ENCODE results near the gene RNF138. TPM values are rescaled to one million over a fixed set of nuclear protein-coding genes. Genes with fewer than 3 reads are reported as not detected.

The RNF138 gene
- polyA plus RNA-seq, 1 experiment, result 12.5 TPM

GRCh38 chr18:32091325-32091723 is 350 bp upstream of the RNF138 start:
- ChIA-PET POLR2A (interaction anchor here (0.5 to 1.3 kb wide), 2 partner anchors 149 to 236 kb away, joined by 3 to 8 read pairs; partner anchors contain the start of gene TRAPPC8), CTCF (interaction anchor here (1.1 kb wide), 1 partner anchor 379 kb away, joined by 3 read pairs; the partner anchor contains the start of gene GAREM1)
- no peak for DNase-seq (ENCODE audit: low read depth, low spot score)

DNA sequence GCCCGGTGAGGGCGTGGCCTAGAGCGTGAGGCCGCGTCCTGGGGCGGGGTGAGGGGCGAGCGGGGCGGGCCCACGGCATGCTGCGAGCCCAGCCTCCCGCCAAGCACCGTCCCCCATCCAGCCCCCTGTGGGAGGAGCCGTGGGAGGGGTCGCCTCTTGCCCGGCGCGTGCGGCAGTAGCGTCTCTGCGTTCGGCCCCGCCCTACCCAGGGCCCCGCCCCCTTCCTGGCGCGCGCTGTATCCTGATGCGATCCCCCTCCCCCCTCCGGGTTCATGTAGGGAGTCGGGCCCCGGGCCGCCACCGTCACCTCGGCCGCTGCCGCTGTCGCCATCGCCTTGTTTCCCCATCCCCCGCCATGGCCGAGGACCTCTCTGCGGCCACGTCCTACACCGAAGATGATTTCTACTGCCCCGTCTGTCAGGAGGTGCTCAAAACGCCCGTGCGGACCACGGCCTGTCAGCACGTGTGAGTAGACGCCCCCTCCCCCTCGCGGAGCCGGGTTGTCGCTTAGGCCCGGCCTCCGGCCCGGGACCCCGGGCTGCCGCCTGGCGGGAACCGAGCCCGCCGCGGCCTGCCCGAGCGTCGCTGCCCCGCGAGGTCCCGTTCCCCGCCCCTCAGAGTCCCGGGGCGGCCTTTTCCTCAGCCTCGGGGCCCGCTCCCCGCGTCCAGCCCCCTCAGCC is 888 bp downstream of the RNF138 start:
- Histone ChIP-seq H3K27me3 (ENCODE audit: control insufficient read depth, insufficient read depth, low read length) (no peaks in the 10 kb centered on the region), H3K4me3 (ENCODE audit: low read depth, low read length) (peak overlapping the region; percentile 94), H3K27ac (ENCODE audit: low read depth, low read length) (peak overlapping the region; percentile 98), H3K9me3 (ENCODE audit: control insufficient read depth, insufficient read depth, low read length) (peaks cover 4% of the 10 kb centered on the region; the same call in 1 of the 2 replicates)
- ChIA-PET POLR2A (interaction anchor here (0.5 to 1.3 kb wide), 2 partner anchors 11 to 150 kb away, joined by 8 read pairs; partner anchors contain the start of gene TRAPPC8), CTCF (interaction anchor here (1.1 kb wide), 1 partner anchor 378 kb away, joined by 3 read pairs; the partner anchor contains the start of gene GAREM1)
- DNase-seq (ENCODE audit: low read depth, low spot score), result peak; percentile 90
- TF ChIP-seq CTCF (IDR thresholded peaks at IDR 0.05; ENCODE audit: low read depth, low read length), result no peak

More at GRCh38 chr18:32091325-32091723, 350 bp upstream of the RNF138 start:
- H3K27ac ChIP-seq (ENCODE audit: low read depth, low read length), result peak overlapping the region; percentile 98
- H3K27me3 ChIP-seq (ENCODE audit: control insufficient read depth, insufficient read depth, low read length), result no peaks in the 10 kb centered on the region
- no peak for TF ChIP-seq CTCF (IDR thresholded peaks at IDR 0.05; ENCODE audit: low read depth, low read length)
- H3K4me3 ChIP-seq (ENCODE audit: low read depth, low read length), result peak overlapping the region; percentile 68
- H3K9me3 ChIP-seq (ENCODE audit: control insufficient read depth, insufficient read depth, low read length), result peaks cover 4% of the 10 kb centered on the region; the same call in 1 of the 2 replicates

DNA sequence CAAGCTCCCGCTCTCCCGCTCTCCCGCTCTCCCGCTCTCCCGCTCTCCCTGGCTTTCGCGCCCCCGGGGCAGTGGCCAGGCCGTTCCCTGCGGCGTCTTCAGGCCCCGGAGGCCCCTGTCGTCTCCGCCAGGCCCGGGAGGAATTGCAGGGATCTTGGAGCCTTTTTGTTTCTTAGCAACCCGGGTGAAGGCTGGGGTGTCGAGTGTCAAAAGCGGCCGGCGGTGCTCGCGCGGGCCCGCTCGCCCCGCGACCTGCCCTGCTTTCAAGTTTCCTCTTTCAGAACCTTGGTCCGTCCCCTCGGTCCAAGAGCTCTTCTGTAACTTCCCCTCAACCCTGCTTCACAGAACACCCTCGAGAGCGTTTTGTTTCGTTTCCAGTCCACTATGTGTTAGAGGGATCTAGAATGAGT is 1.4 kb downstream of the RNF138 start:
- POLR2A ChIA-PET, result interaction anchor here (0.5 kb wide), 2 partner anchors 10 to 243 kb away, joined by 3 to 8 read pairs; no protein-coding TSS in a partner anchor
- H3K27me3 ChIP-seq (ENCODE audit: control insufficient read depth, insufficient read depth, low read length), result no peaks in the 10 kb centered on the region
- peaks cover 4% of the 10 kb centered on the region; the same call in 1 of the 2 replicates for H3K9me3 ChIP-seq (ENCODE audit: control insufficient read depth, insufficient read depth, low read length)
- CTCF ChIA-PET, result no interaction called here
- no peak for TF ChIP-seq CTCF (IDR thresholded peaks at IDR 0.05; ENCODE audit: low read depth, low read length)
- peak overlapping the region; percentile 77 for H3K27ac ChIP-seq (ENCODE audit: low read depth, low read length)
- H3K4me3 ChIP-seq (ENCODE audit: low read depth, low read length), result peak overlapping the region; percentile 94
- DNase-seq (ENCODE audit: low read depth, low spot score), result peak; percentile 11

GRCh38 chr18:32093523-32093922 is 1.8 kb downstream of the RNF138 start:
- H3K9me3 ChIP-seq (ENCODE audit: control insufficient read depth, insufficient read depth, low read length), result peaks cover 4% of the 10 kb centered on the region; the same call in 1 of the 2 replicates
- peak overlapping the region; percentile 94 for H3K4me3 ChIP-seq (ENCODE audit: low read depth, low read length)
- ChIA-PET POLR2A (interaction anchor here (0.5 kb wide), 2 partner anchors 10 to 243 kb away, joined by 3 to 8 read pairs; no protein-coding TSS in a partner anchor), CTCF (no interaction called here)
- no peaks in the 10 kb centered on the region for H3K27me3 ChIP-seq (ENCODE audit: control insufficient read depth, insufficient read depth, low read length)
- no peak for TF ChIP-seq CTCF (IDR thresholded peaks at IDR 0.05; ENCODE audit: low read depth, low read length)
- H3K27ac ChIP-seq (ENCODE audit: low read depth, low read length), result peak overlapping the region; percentile 77
- DNase-seq (ENCODE audit: low read depth, low spot score), result no peak

Data from AG04450 (cell line).